Metanephros (tissue), 1 donor: Measurements from ENCODE around the gene LMNA. TPM values are rescaled to one million over a fixed set of nuclear protein-coding genes. Genes with fewer than 3 reads are reported as not detected.

Source experiments
- total RNA-seq: library from RNA; depleted of rRNA; stranded (reverse); fragments of >200 nt; gene quantifications from one replicate; pipeline ENCODE4 v1.2.3, GENCODE V29; 2014

LMNA gene
- 182 TPM for total RNA-seq

GRCh38 chr1:156114101-156114918 lies at the start of gene LMNA:
Gene LMNA, plus strand, starts transcription at chr1:156114711. Its CDS starts 208 bp downstream, at chr1:156114919.

DNA sequence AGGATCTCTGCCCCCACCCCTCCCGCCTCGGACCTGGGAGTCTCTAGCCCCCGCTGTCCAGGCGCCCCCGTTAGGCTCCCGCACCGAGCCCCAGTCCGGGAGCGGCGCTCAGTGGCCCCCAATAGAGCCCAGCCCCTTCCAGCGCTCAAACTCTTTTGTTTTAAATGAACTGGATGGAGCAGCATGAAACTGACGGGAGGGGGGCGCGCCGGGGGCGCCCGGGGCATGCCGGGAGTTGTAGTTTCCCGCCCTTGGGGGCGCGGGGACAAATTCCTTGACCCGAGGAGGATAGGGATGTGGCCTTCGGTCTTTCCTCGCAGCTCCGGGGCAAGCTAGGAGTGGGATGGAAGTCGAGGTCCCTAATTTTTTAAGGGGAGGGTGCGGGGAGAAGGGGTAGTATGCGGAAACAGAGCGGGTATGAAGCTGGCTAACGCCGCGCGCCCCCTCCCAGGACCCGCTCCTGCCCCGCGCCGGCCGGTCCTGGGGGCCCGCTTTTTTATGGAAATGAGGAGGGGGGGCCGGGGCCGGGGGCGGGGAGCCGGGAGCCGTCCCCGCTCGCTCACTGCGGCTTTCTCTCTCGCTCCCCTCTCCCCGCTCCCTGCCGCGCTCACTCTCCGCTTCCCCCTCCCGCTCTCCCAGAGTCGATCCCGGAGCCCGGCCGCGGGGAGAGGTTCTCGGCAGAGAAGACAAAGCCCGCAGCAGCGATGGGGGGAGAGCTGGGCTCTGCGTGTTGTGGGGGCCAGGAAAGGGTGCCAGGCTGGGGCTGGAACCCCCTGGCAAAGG lies 32.0 kb upstream of the LMNA start, which contains the start of gene MEX3A:
TSS of gene MEX3A (minus strand) at position 157 of the 783 bp plus-strand sequence. CDS start 467 bp downstream, outside the sequence.

DNA sequence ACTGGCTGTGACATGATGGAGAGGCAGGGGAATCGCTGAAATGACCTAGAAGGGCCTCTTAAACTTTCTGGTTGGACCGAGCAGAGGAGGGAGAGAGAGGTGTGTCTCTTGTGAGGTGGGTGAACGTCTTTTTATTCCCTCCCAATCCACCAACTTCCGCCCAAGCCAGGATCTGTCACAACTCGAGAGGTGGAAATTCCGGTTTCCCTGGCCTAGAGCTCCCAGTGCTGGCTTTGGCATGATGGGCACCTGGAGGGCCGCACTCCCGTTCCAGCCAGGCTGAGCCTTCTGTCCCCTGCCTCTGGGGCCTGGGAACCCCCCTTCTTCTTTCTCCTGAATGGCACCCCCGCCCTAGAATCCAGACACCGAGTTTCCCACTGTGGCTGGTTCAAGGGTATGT lies 38.9 kb downstream of the LMNA start, which contains the start of gene SEMA4A:
TSS of gene SEMA4A (plus strand) at position 224 of the 400 bp plus-strand sequence. CDS start 994 bp downstream, outside the sequence.

Other genes with a start within 250 kb of the LMNA start
- 31.4 TPM for gene RIT1, start 203.4 kb upstream of the LMNA start, total RNA-seq
- 46.1 TPM for gene KHDC4, start 180.3 kb upstream of the LMNA start, total RNA-seq
- 0.18 TPM for gene RXFP4, start 173.1 kb upstream of the LMNA start, total RNA-seq
- gene ARHGEF2, start 136.2 kb upstream of the LMNA start, total RNA-seq: 93.6 TPM
- 214 TPM for gene SSR2, start 93.8 kb upstream of the LMNA start, total RNA-seq
- 19.7 TPM for gene UBQLN4, start 60.9 kb upstream of the LMNA start, total RNA-seq
- gene LAMTOR2, start 59.9 kb upstream of the LMNA start, total RNA-seq: 68.4 TPM
- gene RAB25, start 53.6 kb upstream of the LMNA start, total RNA-seq: 34.3 TPM
- gene MEX3A, start 32.2 kb upstream of the LMNA start, total RNA-seq: 29.6 TPM
- gene SEMA4A, start 38.9 kb downstream of the LMNA start, total RNA-seq: 20.3 TPM
- 20.6 TPM for gene SLC25A44, start 79.4 kb downstream of the LMNA start, total RNA-seq
- gene PMF1, start 98.3 kb downstream of the LMNA start, total RNA-seq: 69.0 TPM
- gene BGLAP, start 127.5 kb downstream of the LMNA start, total RNA-seq: 2.1 TPM
- gene PAQR6, start 133.3 kb downstream of the LMNA start, total RNA-seq: 1.9 TPM
- gene SMG5, start 168.1 kb downstream of the LMNA start, total RNA-seq: 56.5 TPM
- gene TMEM79, start 169.6 kb downstream of the LMNA start, total RNA-seq: 4.0 TPM
- 45.4 TPM for gene GLMP, start 181.0 kb downstream of the LMNA start, total RNA-seq
- gene VHLL, start 184.6 kb downstream of the LMNA start, total RNA-seq: not detected
- 204 TPM for gene CCT3, start 223.6 kb downstream of the LMNA start, total RNA-seq
- gene TSACC, start 223.8 kb downstream of the LMNA start, total RNA-seq: not detected